ENCODE measurements around the gene EMX1.

The EMX1 gene

GRCh38 chr2:72983500-72984161 is 66.3 kb downstream of the EMX1 start:
- DNase-seq = no peak

- no peak for DNase-seq
Measured at GRCh38 chr2:72984172-72984671, 66.9 kb downstream of the EMX1 start.

Measured in NCI-H2171 treated with DMSO at 0.1 percent for 48 hours (cell line).